Upper lobe of right lung (tissue), 1 donor: ENCODE results near the gene ZRANB3. TPM values are rescaled to one million over a fixed set of nuclear protein-coding genes. Genes with fewer than 3 reads are reported as not detected.
"Not testable (repeated sequence)": the region's sequence is repeated elsewhere in the genome, so short reads cannot be mapped to it uniquely, and the experiment has no call there.

Experiments used
- ATAC-seq: fragments of 200-7000 bp; cut with Tn5 transposase; one replicate; pipeline ENCODE4 v1.9.1; 2020; ENCODE audit warnings: mild to moderate bottlenecking, moderate library complexity
- DNase-seq: peaks from one replicate; pipeline ENCODE4 v3.0.0-alpha.2; 2020
- H3K27ac ChIP-seq: fragments of 200-600 bp; one replicate; pipeline ENCODE4 v1.8.0; 2022
- H3K27me3 ChIP-seq: fragments of 200-600 bp; one replicate; pipeline ENCODE4 v1.8.0; 2022; ENCODE audit warnings: mild to moderate bottlenecking
- H3K36me3 ChIP-seq: fragments of 200-600 bp; one replicate; pipeline ENCODE4 v1.8.0; 2022
- H3K4me1 ChIP-seq: fragments of 200-600 bp; one replicate; pipeline ENCODE4 v1.8.0; 2022
- H3K4me3 ChIP-seq: fragments of 200-600 bp; one replicate; pipeline ENCODE4 v1.8.0; 2022; ENCODE audit warnings: mild to moderate bottlenecking
- H3K9me3 ChIP-seq: fragments of 200-600 bp; one replicate; pipeline ENCODE4 v1.8.0; 2022
- CTCF ChIP-seq: fragments of 200-600 bp; IDR thresholded peaks from one replicate; pipeline ENCODE4 v1.8.0; 2022; ENCODE audit warnings: antibody characterized with exemption
- intact Hi-C: fragments of 100-400 bp; cut with DNase I; formaldehyde crosslinking; loops from one replicate; pipeline ENCODE4 v1.11.0; 2022
- total RNA-seq: library from RNA; stranded (reverse); fragmentation: NEBNext Ultra II Directional; extraction: Animal tissue kit (Norgen Biotek cat#: 25700); gene quantifications from one replicate; pipeline ENCODE4 v1.2.1, GENCODE V29; 2021
- donor health status: DM: no; HTN: yes; CAD: no; lungs with severe emphysema.

ZRANB3 gene
- total RNA-seq, 1 donor from 2014 or later = 4.1 TPM

DNA sequence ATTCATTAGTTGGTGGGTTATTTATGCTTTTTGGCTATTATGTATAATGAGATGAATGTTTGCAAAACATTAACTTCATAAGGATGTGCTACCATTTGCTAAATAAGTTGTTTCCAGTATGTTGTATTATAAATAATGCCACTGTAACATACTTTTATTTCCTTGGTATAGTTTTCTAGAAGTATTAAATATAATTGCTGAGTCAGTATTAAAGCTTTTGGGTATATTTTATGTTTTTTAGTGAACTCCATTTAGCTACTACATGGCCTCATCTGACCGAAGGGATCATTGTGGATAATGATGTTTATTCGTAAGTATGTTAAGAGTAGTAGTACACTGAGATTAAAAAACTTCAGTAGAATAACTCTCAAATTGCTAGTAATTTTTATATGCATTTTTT lies 405.1 kb downstream of the ZRANB3 start:
- peaks cover 63% of the 10 kb centered on the region for H3K36me3 ChIP-seq
- no peaks in the 10 kb centered on the region for H3K4me1 ChIP-seq
- no peaks in the 10 kb centered on the region for H3K9me3 ChIP-seq
- ATAC-seq (no peak), DNase-seq (no peak)
- H3K27ac ChIP-seq = no peak overlapping the region
- no peaks in the 10 kb centered on the region for H3K27me3 ChIP-seq
- H3K4me3 ChIP-seq = no peak overlapping the region
- no peak for TF ChIP-seq CTCF
- intact Hi-C loops = no loop called here

DNA sequence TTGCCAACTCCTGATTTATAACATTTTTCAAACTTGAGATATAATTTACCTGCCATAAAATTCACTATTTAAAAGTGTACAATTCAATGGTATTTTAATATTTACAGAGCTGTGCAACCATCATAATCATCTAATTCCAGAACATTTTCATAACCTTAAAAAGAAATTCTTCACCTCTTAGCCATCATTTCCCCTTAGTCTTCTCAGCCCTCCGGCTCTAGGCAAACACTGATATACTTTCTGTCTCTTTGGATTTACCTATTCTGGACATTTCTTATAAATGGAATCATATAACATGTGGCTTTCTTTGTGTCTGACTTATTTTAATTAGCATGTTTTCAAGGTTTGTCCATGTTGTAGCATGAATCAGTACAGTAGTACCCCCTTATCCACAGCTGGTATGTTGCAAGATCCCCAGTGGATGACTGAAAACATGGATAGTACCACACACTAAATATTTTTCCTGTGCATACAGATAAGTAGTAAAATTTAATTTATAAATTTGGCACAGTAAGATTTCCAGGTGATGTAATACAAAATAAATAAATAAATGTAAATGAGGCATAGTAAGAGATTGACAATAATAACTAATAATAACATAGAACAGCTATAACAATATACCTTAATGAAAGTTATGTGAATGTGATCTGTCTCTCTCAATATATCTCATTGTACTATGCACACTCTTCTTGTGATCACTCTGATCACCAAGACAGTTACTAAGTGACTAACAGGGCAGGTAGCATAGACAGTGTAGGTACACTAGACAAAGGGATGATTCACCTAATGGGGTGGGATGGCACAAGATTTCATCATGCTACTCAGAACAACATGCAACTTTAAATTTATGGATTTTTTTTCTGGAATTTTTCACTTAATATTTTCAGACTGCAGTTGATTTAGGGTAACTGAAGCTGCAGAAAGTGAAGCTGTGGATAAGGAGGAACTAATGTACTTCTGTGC lies 405.8 kb downstream of the ZRANB3 start:
- Histone ChIP-seq H3K4me3 (no peak overlapping the region), H3K27me3 (no peaks in the 10 kb centered on the region), H3K9me3 (no peaks in the 10 kb centered on the region), H3K4me1 (no peaks in the 10 kb centered on the region), H3K27ac (no peak overlapping the region), H3K36me3 (peaks cover 56% of the 10 kb centered on the region)
- intact Hi-C loops = no loop called here
- no peak for TF ChIP-seq CTCF
- DNase-seq (no peak), ATAC-seq (no peak)

DNA sequence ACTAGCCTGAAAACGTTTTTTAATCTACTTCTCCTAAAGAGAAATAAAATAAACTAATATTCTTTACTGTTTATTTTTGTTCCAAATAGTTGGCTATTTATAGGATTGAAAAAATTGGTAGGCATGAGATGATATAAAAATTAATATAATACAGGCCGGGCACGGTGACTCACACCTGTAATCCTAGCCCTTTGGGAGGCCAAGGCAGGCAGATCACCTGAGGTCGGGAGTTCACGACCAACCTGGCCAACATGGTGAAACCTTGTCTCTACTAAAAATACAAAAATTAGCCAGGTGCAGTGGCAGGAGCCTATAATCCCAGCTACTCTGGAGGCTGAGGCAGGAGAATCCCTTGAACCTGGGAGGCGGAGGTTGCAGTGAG lies 409.4 kb downstream of the ZRANB3 start:
- H3K27ac ChIP-seq, H3K4me1 ChIP-seq, ATAC-seq, intact Hi-C loops, DNase-seq, H3K4me3 ChIP-seq, H3K9me3 ChIP-seq, H3K27me3 ChIP-seq: not testable (repeated sequence)
- peaks cover 27% of the 10 kb centered on the region for H3K36me3 ChIP-seq

GRCh38 chr2:135121016-135121657 lies 409.9 kb downstream of the ZRANB3 start:
- H3K4me1 ChIP-seq = no peaks in the 10 kb centered on the region
- TF ChIP-seq CTCF = no peak
- no peaks in the 10 kb centered on the region for H3K27me3 ChIP-seq
- DNase-seq (no peak), ATAC-seq (no peak)
- H3K9me3 ChIP-seq = no peaks in the 10 kb centered on the region
- peaks cover 22% of the 10 kb centered on the region for H3K36me3 ChIP-seq
- no peak overlapping the region for H3K4me3 ChIP-seq
- intact Hi-C loops = no loop called here
- no peak overlapping the region for H3K27ac ChIP-seq

- ATAC-seq (no peak), DNase-seq (no peak)
- Histone ChIP-seq H3K36me3 (peaks cover 21% of the 10 kb centered on the region), H3K27me3 (no peaks in the 10 kb centered on the region), H3K27ac (no peak overlapping the region), H3K4me1 (no peaks in the 10 kb centered on the region), H3K9me3 (no peaks in the 10 kb centered on the region), H3K4me3 (no peak overlapping the region)
- intact Hi-C loops = no loop called here
- TF ChIP-seq CTCF = no peak
Measured at GRCh38 chr2:135119582-135119981, 411.4 kb downstream of the ZRANB3 start.

GRCh38 chr2:135113322-135113721 lies 417.7 kb downstream of the ZRANB3 start:
- Histone ChIP-seq H3K27me3 (no peaks in the 10 kb centered on the region), H3K27ac (no peak overlapping the region), H3K36me3 (peaks cover 38% of the 10 kb centered on the region), H3K4me3 (no peak overlapping the region), H3K9me3 (no peaks in the 10 kb centered on the region), H3K4me1 (no peaks in the 10 kb centered on the region)
- intact Hi-C loops = no loop called here
- no peak for TF ChIP-seq CTCF
- no peak for DNase-seq
- ATAC-seq = no peak

- H3K27me3 ChIP-seq, intact Hi-C loops, DNase-seq: not testable (repeated sequence)
Measured at GRCh38 chr2:135105513-135106316, 425.3 kb downstream of the ZRANB3 start.

More at GRCh38 chr2:135105513-135106316, 425.3 kb downstream of the ZRANB3 start:
- H3K27ac ChIP-seq, H3K9me3 ChIP-seq, H3K4me3 ChIP-seq, H3K4me1 ChIP-seq, ATAC-seq, H3K36me3 ChIP-seq: not testable (repeated sequence)
